Omental fat pad (tissue), 4 donors: ENCODE measurements around the gene KL. TPM values are rescaled to one million over a fixed set of nuclear protein-coding genes. Genes with fewer than 3 reads are reported as not detected.

ENCODE experiments used
- ATAC-seq: fragments of 150-250 bp; one replicate; pipeline ENCODE4 v1.9.1; 2016; ENCODE audit warnings: mild to moderate bottlenecking, moderate library complexity; ENCODE audit not compliant: low FRiP score
- DNase-seq: peaks from one replicate; pipeline ENCODE4 v3.0.0-alpha.2; 2019; ENCODE audit warnings: low spot score
- total RNA-seq, 4 donors: library from RNA; depleted of rRNA; stranded (reverse); fragments of >200 nt; gene quantifications; one replicate each; pipeline ENCODE4 v1.1.0, GENCODE V29; 2016
- TF ChIP-seq, protein P1 (sequence below), 3 donors: fragments of 450-650 bp; IDR thresholded peaks; one replicate each; pipeline ENCODE4 v1.5.1; 2016 to 2017; ENCODE audit warnings: antibody characterized with exemption in 3 of 3, mild to moderate bottlenecking in 3 of 3, moderate library complexity in 2 of 3

The KL gene
- total RNA-seq, 4 donors from 2014 or later, result 1.9 to 20.3 (median 3.6) TPM

DNA sequence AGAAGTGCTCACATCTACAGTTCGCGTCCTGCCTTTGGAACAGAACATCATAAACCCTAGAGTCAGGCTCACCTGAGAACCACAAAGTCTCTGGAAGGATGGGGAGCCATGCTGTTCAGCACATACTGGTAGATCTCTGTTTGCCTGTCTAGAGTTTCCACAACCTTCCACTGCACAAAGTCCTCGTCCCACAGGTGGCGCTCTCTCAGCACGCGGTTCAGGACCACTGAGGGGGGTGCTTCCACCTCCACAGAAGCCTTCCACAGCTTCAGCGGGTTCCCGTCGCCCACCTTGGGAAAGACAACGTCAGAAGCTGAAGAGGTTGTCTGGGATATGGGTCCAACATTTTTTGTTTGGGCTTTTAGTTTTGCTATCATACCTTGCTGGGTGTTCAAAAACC, 93.6 kb downstream of the KL start:
- TF ChIP-seq, protein P1, sequence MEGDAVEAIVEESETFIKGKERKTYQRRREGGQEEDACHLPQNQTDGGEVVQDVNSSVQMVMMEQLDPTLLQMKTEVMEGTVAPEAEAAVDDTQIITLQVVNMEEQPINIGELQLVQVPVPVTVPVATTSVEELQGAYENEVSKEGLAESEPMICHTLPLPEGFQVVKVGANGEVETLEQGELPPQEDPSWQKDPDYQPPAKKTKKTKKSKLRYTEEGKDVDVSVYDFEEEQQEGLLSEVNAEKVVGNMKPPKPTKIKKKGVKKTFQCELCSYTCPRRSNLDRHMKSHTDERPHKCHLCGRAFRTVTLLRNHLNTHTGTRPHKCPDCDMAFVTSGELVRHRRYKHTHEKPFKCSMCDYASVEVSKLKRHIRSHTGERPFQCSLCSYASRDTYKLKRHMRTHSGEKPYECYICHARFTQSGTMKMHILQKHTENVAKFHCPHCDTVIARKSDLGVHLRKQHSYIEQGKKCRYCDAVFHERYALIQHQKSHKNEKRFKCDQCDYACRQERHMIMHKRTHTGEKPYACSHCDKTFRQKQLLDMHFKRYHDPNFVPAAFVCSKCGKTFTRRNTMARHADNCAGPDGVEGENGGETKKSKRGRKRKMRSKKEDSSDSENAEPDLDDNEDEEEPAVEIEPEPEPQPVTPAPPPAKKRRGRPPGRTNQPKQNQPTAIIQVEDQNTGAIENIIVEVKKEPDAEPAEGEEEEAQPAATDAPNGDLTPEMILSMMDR (IDR thresholded peaks at IDR 0.05), result no peak
- DNase-seq, result no peak
- ATAC-seq, result no peak

DNA sequence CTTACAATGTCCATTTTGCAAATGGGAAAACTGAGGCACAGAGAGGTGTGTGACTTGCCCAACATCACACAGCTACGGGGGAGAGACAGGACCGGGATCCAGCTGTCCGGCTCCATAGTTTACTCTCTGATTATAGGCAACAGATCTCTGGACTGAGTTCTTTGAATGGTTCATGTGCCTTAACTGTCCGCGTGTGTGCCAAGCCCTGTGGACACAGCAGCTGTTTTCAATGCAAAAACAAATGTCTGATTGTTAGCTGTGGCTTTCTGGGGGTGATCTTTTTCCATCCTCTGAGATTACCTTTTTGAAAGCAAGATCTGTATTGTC, 94.1 kb downstream of the KL start:
- no peak for ATAC-seq
- DNase-seq, result no peak
- TF ChIP-seq, protein P1 (IDR thresholded peaks at IDR 0.05), result no peak

DNA sequence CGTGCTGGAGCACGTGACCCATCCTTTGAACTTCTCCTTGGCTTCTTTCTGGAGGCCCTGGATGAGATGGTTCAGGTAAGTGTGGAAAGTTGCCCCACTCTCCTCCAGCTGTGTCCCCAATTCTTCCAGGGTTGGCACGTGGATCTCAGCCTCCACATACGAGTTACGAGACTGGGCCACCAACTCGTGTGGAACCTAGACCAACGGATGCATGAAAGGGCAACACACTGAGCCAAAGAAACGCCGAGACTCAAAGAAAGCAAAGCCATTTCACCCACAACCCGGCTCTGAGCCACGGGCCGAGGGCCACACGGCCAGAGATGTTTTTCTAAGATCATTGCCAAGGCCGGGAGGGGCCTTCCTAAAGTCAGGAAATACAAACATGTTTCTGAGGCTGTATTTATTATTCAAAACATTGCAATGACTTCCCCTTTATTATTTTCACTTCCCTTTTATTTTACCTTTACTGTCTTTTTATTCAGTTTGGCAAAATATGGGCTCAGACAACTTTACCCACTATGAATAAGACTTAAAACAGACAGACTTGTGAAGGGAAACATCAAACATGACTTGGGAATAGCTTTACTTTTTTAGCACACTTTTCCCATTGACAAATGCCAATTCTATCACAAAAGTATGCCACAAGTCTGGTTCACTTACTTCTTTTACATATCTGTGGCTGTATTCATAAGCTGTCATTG, 94.6 kb downstream of the KL start:
- no peak for DNase-seq
- no peak for ATAC-seq
- TF ChIP-seq, protein P1 (IDR thresholded peaks at IDR 0.05), result no peak

DNA sequence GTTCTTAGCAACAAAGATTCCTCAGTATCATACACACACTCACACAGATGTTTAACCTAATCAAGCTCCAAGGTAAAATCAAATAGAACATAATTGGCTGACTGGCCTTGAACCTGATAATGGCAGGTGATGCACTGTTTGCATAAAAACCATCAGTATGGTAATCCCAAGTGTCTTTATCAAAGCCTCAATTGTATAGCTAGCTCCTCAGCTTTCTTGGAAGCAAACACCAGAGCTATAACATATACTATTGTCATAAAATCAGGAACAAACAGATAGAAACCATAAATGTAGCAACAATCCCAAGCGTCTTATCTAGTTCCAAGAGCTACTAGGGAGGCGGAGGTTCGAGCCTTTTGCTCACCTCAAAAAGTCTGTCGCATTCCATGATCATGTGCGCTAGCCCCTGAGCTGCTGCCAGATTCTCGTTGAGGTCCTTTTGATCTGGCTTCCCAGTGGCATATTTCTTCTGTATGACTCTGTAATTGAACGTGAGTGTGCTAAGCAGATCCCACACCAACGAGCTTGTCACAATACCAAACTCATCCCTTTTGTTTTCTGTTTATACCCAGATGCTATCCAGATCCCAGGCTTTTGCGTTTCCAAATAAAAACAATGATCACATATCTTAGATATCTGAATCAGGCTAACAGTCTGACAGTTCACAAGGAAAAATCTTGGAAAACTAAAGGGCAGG, 95.3 kb downstream of the KL start:
- TF ChIP-seq, protein P1 (IDR thresholded peaks at IDR 0.05), result no peak
- no peak for ATAC-seq
- no peak for DNase-seq

DNA sequence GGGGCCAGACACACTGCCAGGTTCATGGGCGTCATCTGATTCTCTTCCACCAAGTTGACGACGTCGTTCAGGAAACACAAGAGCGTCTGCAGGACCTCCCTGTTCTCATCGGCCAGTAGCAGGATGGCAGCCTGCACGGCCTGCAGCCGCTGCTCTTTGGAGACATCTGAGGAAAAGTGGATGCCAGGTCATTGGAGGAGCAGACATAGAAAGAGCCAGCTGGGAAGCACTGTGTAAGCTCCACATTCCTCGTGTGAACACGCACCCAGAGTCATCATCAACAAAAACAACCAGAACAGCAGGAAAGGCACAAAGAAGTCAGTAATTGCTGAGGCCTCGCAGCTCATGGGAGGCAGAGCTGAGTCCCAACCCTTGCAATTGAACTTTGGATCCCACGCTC, 96.5 kb downstream of the KL start:
- TF ChIP-seq, protein P1 (IDR thresholded peaks at IDR 0.05), result no peak
- no peak for DNase-seq
- no peak for ATAC-seq

DNA sequence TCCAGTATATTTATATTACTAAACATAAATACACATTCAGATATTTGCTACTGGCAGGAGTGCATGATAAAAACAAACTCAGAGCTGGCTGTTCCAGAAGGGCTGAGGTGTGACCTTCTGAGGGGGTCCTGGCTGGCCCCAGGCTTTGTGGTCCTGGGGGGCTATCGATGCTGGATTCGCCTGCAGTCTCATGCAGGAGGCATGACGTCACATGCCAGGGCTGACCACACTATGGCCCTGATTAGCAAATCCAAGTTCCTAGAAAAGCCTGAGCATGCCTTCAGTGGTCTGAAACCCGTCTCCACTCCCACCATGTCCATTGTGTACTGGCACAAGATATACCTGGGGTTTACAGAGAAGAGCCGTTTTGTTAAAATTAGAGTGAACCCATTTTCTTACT, 97.9 kb downstream of the KL start:
- ATAC-seq (no peak), DNase-seq (no peak)
- TF ChIP-seq, protein P1 (IDR thresholded peaks at IDR 0.05), result no peak

DNA sequence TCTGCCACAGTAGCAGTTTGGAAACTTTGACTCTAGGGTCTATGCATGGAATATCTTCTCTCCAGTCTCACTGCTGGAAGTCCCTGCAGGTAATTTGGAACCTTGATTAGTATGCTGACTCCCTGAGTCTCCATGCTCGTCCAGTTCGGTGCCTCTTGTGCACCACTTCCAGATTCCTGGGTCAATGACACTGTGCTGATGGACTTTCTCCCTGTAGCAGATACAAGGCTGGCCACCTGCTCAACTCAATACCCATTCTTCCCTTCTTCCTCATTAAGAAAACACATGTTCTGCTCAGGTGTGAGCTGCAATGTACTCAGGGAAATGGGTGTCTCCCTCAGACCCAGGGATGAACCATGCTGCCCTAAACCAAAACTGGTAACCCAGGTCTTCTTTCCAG, 99.1 kb downstream of the KL start:
- no peak for DNase-seq
- TF ChIP-seq, protein P1 (IDR thresholded peaks at IDR 0.05), result no peak
- no peak for ATAC-seq
